HG03066 (cell line): Measurements from ENCODE around the gene ATXN7L3.
"Not testable (repeated sequence)": the region's sequence is repeated elsewhere in the genome, so short reads cannot be mapped to it uniquely, and the experiment has no call there.

Experiments
- ATAC-seq: cut with Tn5 transposase; IDR thresholded peaks from one replicate; pipeline ENCODE4 v1.9.1; 2021; ENCODE audit warnings: low read depth; ENCODE audit not compliant: unreplicated experiment

ATXN7L3 gene

GRCh38 chr17:44176671-44177501, 22.8 kb downstream of the ATXN7L3 start:
- ATAC-seq, result no peak

- no peak for ATAC-seq
These were observed 23.4 kb downstream of the ATXN7L3 start for GRCh38 chr17:44176257-44176656.

- no peak for ATAC-seq
These were observed 25.3 kb downstream of the ATXN7L3 start for GRCh38 chr17:44174427-44174826.

GRCh38 chr17:44171931-44172455, 27.7 kb downstream of the ATXN7L3 start:
- ATAC-seq, result no peak

GRCh38 chr17:44170499-44171201, 29.0 kb downstream of the ATXN7L3 start, which contains the start of gene ASB16:
TSS of gene ASB16 (plus strand) at chr17:44170704. CDS start at chr17:44170790, 86 bp downstream.
- no peak for ATAC-seq

GRCh38 chr17:44170135-44170498, 29.6 kb downstream of the ATXN7L3 start:
- no peak for ATAC-seq

GRCh38 chr17:44167181-44167861, 32.4 kb downstream of the ATXN7L3 start:
- no peak for ATAC-seq

- ATAC-seq, result no peak
These were observed 35.2 kb downstream of the ATXN7L3 start for GRCh38 chr17:44164476-44164875.

- no peak for ATAC-seq
These were observed 40.0 kb downstream of the ATXN7L3 start for GRCh38 chr17:44159519-44160210.

- no peak for ATAC-seq
These were observed 44.2 kb downstream of the ATXN7L3 start for GRCh38 chr17:44155488-44155887.

GRCh38 chr17:44152875-44153274, 46.8 kb downstream of the ATXN7L3 start:
- no peak for ATAC-seq

- no peak for ATAC-seq
These were observed 49.8 kb downstream of the ATXN7L3 start for GRCh38 chr17:44149750-44150329.

GRCh38 chr17:44149066-44149465, 50.6 kb downstream of the ATXN7L3 start:
- ATAC-seq, result not testable (repeated sequence)

GRCh38 chr17:44147812-44148211, 51.9 kb downstream of the ATXN7L3 start:
- ATAC-seq, result no peak

GRCh38 chr17:44146375-44147346, 53.0 kb downstream of the ATXN7L3 start:
- ATAC-seq, result no peak

- ATAC-seq, result no peak
These were observed 54.5 kb downstream of the ATXN7L3 start for GRCh38 chr17:44144966-44145739.

- not testable (repeated sequence) for ATAC-seq
These were observed 55.8 kb downstream of the ATXN7L3 start for GRCh38 chr17:44143921-44144320.
